ENCODE data around the gene OR10Z1. TPM values are rescaled to one million over a fixed set of nuclear protein-coding genes. Genes with fewer than 3 reads are reported as not detected.

OR10Z1 gene
- polyA plus RNA-seq, 1 experiment, result not detected

- Histone ChIP-seq H3K27me3 (ENCODE audit: control insufficient read depth, insufficient read depth, low read length) (no peaks in the 10 kb centered on the region), H3K36me3 (ENCODE audit: control insufficient read depth, insufficient read depth, low read length) (no peaks in the 10 kb centered on the region), H3K4me3 (ENCODE audit: low read depth, low read length) (no peak overlapping the region)
- DNase-seq (ENCODE audit: low read depth), result no peak
- CTCF ChIA-PET, result no interaction called here
- no peak for TF ChIP-seq CTCF (IDR thresholded peaks at IDR 0.05; ENCODE audit: insufficient read depth, low read depth, low read length)
- POLR2A ChIA-PET, result no interaction called here
Observed at GRCh38 chr1:158572226-158572625, 32.8 kb upstream of the OR10Z1 start.

- no peak for DNase-seq (ENCODE audit: low read depth)
- no peaks in the 10 kb centered on the region for H3K36me3 ChIP-seq (ENCODE audit: control insufficient read depth, insufficient read depth, low read length)
- ChIA-PET CTCF (no interaction called here), POLR2A (no interaction called here)
- no peak overlapping the region for H3K4me3 ChIP-seq (ENCODE audit: low read depth, low read length)
- H3K27me3 ChIP-seq (ENCODE audit: control insufficient read depth, insufficient read depth, low read length), result no peaks in the 10 kb centered on the region
- no peak for TF ChIP-seq CTCF (IDR thresholded peaks at IDR 0.05; ENCODE audit: insufficient read depth, low read depth, low read length)
Observed at GRCh38 chr1:158577561-158577960, 27.5 kb upstream of the OR10Z1 start.

- POLR2A ChIA-PET, result no interaction called here
- CTCF ChIA-PET, result interaction anchor here (0.9 kb wide), 1 partner anchor 17 kb away, joined by 3 read pairs; no protein-coding TSS in a partner anchor
- Histone ChIP-seq H3K27me3 (ENCODE audit: control insufficient read depth, insufficient read depth, low read length) (no peaks in the 10 kb centered on the region), H3K36me3 (ENCODE audit: control insufficient read depth, insufficient read depth, low read length) (no peaks in the 10 kb centered on the region), H3K4me3 (ENCODE audit: low read depth, low read length) (no peak within 1 kb of the TSS)
- TF ChIP-seq CTCF (IDR thresholded peaks at IDR 0.05; ENCODE audit: insufficient read depth, low read depth, low read length), result no peak
- DNase-seq (ENCODE audit: low read depth), result no peak
Observed at GRCh38 chr1:158579733-158580132, 25.3 kb upstream of the OR10Z1 start, which contains the start of gene OR10X1. TSS of gene OR10X1 (minus strand) at chr1:158579899. CDS start at chr1:158579899, 0 bp downstream.

- Histone ChIP-seq H3K36me3 (ENCODE audit: control insufficient read depth, insufficient read depth, low read length) (no peaks in the 10 kb centered on the region), H3K27me3 (ENCODE audit: control insufficient read depth, insufficient read depth, low read length) (no peaks in the 10 kb centered on the region), H3K4me3 (ENCODE audit: low read depth, low read length) (no peak overlapping the region)
- POLR2A ChIA-PET, result no interaction called here
- CTCF ChIA-PET, result no interaction called here
- no peak for TF ChIP-seq CTCF (IDR thresholded peaks at IDR 0.05; ENCODE audit: insufficient read depth, low read depth, low read length)
- no peak for DNase-seq (ENCODE audit: low read depth)
Observed at GRCh38 chr1:158583962-158584361, 21.1 kb upstream of the OR10Z1 start.

- ChIA-PET CTCF (no interaction called here), POLR2A (no interaction called here)
- no peak overlapping the region for H3K4me3 ChIP-seq (ENCODE audit: low read depth, low read length)
- no peak for DNase-seq (ENCODE audit: low read depth)
- no peaks in the 10 kb centered on the region for H3K36me3 ChIP-seq (ENCODE audit: control insufficient read depth, insufficient read depth, low read length)
- no peak for TF ChIP-seq CTCF (IDR thresholded peaks at IDR 0.05; ENCODE audit: insufficient read depth, low read depth, low read length)
- no peaks in the 10 kb centered on the region for H3K27me3 ChIP-seq (ENCODE audit: control insufficient read depth, insufficient read depth, low read length)
Observed at GRCh38 chr1:158586942-158587341, 18.1 kb upstream of the OR10Z1 start.

All from BJ (cell line).